LNCAP (cell line): ENCODE measurements around the gene LAMA5.

Experiments
- TF ChIP-seq, protein P1 (sequence below): fragments of 450-650 bp; IDR thresholded peaks from 2 replicates; pipeline ENCODE4 v1.5.1; 2017; ENCODE audit warnings: mild to moderate bottlenecking

The LAMA5 gene

DNA sequence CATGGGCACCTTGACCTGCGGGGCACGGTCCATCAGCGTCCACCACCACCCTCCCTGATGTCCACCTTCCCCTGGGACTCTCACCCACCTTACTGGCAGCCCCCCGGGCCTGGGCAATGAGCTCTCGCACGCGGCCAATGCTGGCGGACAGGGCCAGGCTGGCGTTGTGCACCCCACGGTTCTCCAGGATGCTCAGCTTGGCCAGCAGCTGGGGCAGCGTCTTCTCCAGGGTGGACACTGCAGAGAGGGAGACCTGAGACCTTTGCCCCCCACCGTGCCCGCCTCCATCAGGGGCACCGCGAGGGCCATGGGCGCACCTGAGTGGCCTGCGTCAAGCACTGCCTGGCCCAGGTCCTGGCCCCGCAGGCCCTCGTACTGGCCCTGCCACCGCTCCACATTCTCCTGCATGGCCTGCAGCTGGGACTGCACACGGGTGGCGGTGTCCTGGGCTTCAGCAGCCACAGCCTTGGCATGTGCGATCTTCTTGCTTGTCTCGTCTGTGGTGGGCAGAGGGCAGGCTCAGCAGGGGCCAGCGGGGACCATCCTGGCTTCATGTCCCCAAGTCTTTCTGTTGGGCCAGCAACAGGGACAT is 52.3 kb downstream of the LAMA5 start:
- TF ChIP-seq, protein P1, sequence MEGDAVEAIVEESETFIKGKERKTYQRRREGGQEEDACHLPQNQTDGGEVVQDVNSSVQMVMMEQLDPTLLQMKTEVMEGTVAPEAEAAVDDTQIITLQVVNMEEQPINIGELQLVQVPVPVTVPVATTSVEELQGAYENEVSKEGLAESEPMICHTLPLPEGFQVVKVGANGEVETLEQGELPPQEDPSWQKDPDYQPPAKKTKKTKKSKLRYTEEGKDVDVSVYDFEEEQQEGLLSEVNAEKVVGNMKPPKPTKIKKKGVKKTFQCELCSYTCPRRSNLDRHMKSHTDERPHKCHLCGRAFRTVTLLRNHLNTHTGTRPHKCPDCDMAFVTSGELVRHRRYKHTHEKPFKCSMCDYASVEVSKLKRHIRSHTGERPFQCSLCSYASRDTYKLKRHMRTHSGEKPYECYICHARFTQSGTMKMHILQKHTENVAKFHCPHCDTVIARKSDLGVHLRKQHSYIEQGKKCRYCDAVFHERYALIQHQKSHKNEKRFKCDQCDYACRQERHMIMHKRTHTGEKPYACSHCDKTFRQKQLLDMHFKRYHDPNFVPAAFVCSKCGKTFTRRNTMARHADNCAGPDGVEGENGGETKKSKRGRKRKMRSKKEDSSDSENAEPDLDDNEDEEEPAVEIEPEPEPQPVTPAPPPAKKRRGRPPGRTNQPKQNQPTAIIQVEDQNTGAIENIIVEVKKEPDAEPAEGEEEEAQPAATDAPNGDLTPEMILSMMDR = no peak

GRCh38 chr20:62314339-62314638 is 52.8 kb downstream of the LAMA5 start:
- TF ChIP-seq, protein P1 = no peak

DNA sequence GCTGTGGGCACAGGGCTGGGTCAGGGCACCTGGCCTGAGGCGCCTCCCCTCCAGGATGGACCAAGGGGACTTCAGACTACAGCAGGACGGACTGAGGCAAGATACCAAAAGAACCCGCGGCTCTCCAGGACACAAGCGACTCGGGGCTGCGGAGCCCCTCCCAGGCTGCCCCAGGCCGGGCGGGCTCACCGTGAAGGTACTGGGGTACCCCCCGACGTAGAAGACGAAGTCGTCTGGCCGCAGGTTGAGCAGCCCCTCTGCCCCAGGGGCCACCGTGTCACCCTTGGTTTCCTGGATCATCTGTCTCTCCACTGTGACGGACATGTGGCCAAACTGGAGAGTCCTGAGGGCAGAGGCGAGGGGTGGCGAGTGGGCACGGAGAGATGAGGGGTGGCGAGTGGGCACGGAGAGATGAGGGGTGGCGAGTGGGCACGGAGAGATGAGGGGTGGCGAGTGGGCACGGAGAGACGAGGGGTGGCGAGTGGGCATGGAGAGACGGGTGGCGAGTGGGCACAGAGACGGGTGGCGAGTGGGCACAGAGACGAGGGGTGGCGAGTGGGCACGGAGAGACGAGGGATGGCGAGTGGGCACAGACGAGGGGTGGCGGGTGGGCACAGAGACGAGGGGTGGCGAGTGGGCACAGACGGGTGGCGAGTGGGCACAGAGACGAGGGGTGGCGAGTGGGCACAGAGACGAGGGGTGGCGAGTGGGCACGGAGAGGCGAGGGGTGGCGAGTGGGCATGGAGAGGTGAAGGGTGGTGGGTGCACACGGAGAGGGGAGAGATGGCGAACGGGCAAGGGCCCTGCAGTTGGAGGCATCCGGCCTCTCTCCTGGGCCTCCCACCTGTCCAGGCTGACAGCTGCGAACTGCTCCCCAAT is 53.4 kb downstream of the LAMA5 start:
- TF ChIP-seq, protein P1 = no peak

DNA sequence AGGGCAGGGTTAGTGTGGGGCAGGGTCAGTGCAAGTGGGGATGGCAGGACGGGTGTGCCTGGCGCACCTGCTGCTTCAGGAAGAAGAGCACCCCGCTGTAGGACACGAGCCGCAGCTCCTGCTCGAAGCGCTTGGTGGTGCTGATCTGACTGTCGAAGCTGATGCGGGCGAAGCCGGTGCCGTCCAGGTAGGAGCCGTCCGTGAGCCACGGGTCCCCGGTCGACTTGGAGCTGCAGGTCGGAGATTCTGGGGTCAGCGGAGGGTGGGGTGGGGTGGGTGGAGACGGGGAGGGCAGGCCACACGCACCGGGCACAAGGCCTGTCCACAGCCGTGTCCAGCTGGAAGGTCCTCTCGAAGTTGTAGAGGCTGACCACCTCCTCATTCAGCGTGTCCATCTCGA is 54.1 kb downstream of the LAMA5 start:
- TF ChIP-seq, protein P1 = no peak

DNA sequence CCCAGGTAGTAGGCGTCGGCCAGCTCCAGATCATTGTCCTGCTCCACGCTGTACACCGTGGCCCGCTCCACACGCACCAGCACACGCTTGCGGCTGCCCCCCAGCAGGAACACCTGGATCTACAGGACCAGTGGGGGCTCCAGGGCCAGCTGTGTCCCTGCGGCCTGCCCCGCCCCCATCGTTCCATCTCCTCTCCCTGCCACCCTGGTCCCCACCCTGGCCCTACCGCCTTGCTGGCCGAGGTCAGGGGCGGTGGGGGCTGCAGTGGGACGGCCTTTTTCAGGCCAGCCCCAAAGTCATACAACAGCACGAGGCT is 54.5 kb downstream of the LAMA5 start:
- TF ChIP-seq, protein P1 = no peak

- TF ChIP-seq, protein P1 = no peak
These were observed 55.1 kb downstream of the LAMA5 start for GRCh38 chr20:62311832-62312661.

DNA sequence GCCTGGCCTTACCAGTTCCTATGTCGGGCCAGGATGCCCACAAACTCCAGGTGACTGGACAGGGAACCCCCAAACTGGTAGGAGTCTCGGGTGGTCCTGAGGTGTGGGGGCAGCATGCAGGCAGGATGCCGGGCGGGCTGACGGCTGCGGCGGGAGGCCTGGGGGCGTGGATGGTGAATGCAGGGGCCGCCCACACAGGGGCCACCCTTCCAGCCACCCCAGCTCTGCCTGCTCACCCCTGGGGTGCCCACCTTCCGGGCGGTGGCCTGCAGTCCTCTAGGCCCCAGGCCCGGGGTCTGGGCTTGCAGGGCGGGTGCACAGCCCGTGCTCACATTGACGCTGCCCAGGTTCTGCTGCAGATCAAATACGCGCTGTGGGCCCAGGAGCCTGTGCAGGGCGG is 56.0 kb downstream of the LAMA5 start:
- TF ChIP-seq, protein P1 = no peak
